Natural killer cell (primary cell): Measurements from ENCODE around the gene NEGR1. TPM values are rescaled to one million over a fixed set of nuclear protein-coding genes. Genes with fewer than 3 reads are reported as not detected.

Experiments used
- ATAC-seq, 3 donors: fragments of 150-1000 bp in 2 of 3; fragments of 200-7000 bp in 1 of 3; cut with Tn5 transposase; 1 replicate in 1 of 3; 2 replicates in 2 of 3; pipeline ENCODE4 v1.10.0; 2021; ENCODE audit warnings: mild to moderate bottlenecking in 2 of 3, moderate library complexity in 2 of 3
- DNase-seq, 2 donors: peaks; one replicate each; pipeline versions ENCODE4 v3.0.0 to v3.0.0-alpha.2; 2013 to 2021; ENCODE audit warnings: mixed read lengths in 1 of 2
- H3K27ac ChIP-seq: one replicate; pipeline ENCODE4 v1.5.1; 2013; ENCODE audit warnings: mild to moderate bottlenecking, low read length
- H3K27me3 ChIP-seq: one replicate; pipeline ENCODE4 v1.6.1; 2013; ENCODE audit warnings: low read length; ENCODE audit not compliant: control insufficient read depth, insufficient read depth
- H3K36me3 ChIP-seq: one replicate; pipeline ENCODE4 v1.6.1; 2013; ENCODE audit warnings: low read length; ENCODE audit not compliant: control insufficient read depth, insufficient read depth
- H3K4me1 ChIP-seq: one replicate; pipeline ENCODE4 v1.6.1; 2013; ENCODE audit warnings: low read length; ENCODE audit not compliant: control insufficient read depth, insufficient read depth
- H3K4me3 ChIP-seq: one replicate; pipeline ENCODE4 v1.5.1; 2013; ENCODE audit warnings: low read length
- H3K9me3 ChIP-seq: one replicate; pipeline ENCODE4 v1.6.1; 2013; ENCODE audit warnings: low read length; ENCODE audit not compliant: control insufficient read depth, insufficient read depth
- H3K27ac Mint-ChIP-seq, 2 donors: one replicate each; pipeline ENCODE4 v1.8.0; 2022; ENCODE audit warnings: mild to moderate bottlenecking in 2 of 2, mixed read lengths in 2 of 2, moderate library complexity in 1 of 2
- H3K27me3 Mint-ChIP-seq, 2 donors: one replicate each; pipeline ENCODE4 v1.8.0; 2022; ENCODE audit warnings: low read depth in 2 of 2, mixed read lengths in 2 of 2
- H3K36me3 Mint-ChIP-seq: one replicate; pipeline ENCODE4 v1.8.0; 2022; ENCODE audit warnings: mixed read lengths
- H3K4me1 Mint-ChIP-seq, 2 donors: one replicate each; pipeline ENCODE4 v1.8.0; 2022; ENCODE audit warnings: mixed read lengths in 2 of 2
- H3K4me3 Mint-ChIP-seq: one replicate; pipeline ENCODE4 v1.8.0; 2022; ENCODE audit warnings: mild to moderate bottlenecking, moderate library complexity, mixed read lengths
- H3K9me3 Mint-ChIP-seq, 2 donors: one replicate each; pipeline ENCODE4 v1.8.0; 2022; ENCODE audit warnings: mixed read lengths in 2 of 2
- CTCF ChIP-seq: fragments of 200-600 bp; IDR thresholded peaks from one replicate; pipeline ENCODE4 v1.8.0; 2022; ENCODE audit warnings: antibody characterized with exemption
- WGBS: methylation state at CpG from one replicate; pipeline ENCODE4 v1.1.7; 2013; ENCODE audit warnings: missing lambda C conversion rate; ENCODE audit not compliant: insufficient coverage; 5-methylcytosine and 5-hydroxymethylcytosine counted together
- intact Hi-C: fragments of 100-400 bp; cut with micrococcal nuclease; formaldehyde crosslinking; loops from one replicate; pipeline ENCODE4 v1.14.2; 2022
- total RNA-seq, 4 donors: library from RNA; stranded (reverse); fragments of 120-200 nt in 1 of 4; gene quantifications; one replicate each; pipeline versions ENCODE4 v1.2.3 to v1.2.4, GENCODE V29; 2013 to 2022

The NEGR1 gene
- total RNA-seq, 3 donors from 2014 or later (not counting 1 experiment from before 2014, with no cell fraction given): 0.55 to 1.3 TPM; not detected in 1

GRCh38 chr1:71438626-71439025 lies 843.7 kb downstream of the NEGR1 start:
- intact Hi-C loops: no loop called here
- TF ChIP-seq CTCF: no peak
- ATAC-seq (no peak), DNase-seq (no peak)
- Mint-ChIP-seq H3K9me3 (peaks cover 2 to 10% of the 10 kb centered on the region in 2 donors), H3K27ac (no peak overlapping the region), H3K4me3 (no peak overlapping the region), H3K36me3 (no peaks in the 10 kb centered on the region), H3K27me3 (no peaks in the 10 kb centered on the region), H3K4me1 (no peaks in the 10 kb centered on the region)
- 75% methylated on average over 2 of the region's 2 CpGs for WGBS
- Histone ChIP-seq H3K36me3 (no peaks in the 10 kb centered on the region), H3K27ac (no peak overlapping the region), H3K27me3 (no peaks in the 10 kb centered on the region), H3K4me1 (no peaks in the 10 kb centered on the region), H3K9me3 (no peaks in the 10 kb centered on the region), H3K4me3 (no peak overlapping the region)

- no peaks in the 10 kb centered on the region for H3K36me3 Mint-ChIP-seq
- no peak for ATAC-seq
Observed at GRCh38 chr1:71435951-71436350, 846.4 kb downstream of the NEGR1 start.

GRCh38 chr1:71434240-71434639 lies 848.1 kb downstream of the NEGR1 start:
- intact Hi-C loops: no loop called here
- Histone ChIP-seq H3K27me3 (no peaks in the 10 kb centered on the region), H3K4me3 (no peak overlapping the region), H3K27ac (no peak overlapping the region), H3K4me1 (no peaks in the 10 kb centered on the region), H3K36me3 (no peaks in the 10 kb centered on the region), H3K9me3 (no peaks in the 10 kb centered on the region)
- 45% methylated on average over 1 of the region's 1 CpG for WGBS
- no peaks in the 10 kb centered on the region for H3K27me3 Mint-ChIP-seq
- peaks cover 8 to 16% of the 10 kb centered on the region in 2 donors for H3K9me3 Mint-ChIP-seq
- H3K4me3 Mint-ChIP-seq: no peak overlapping the region
- no peak for TF ChIP-seq CTCF
- no peak for DNase-seq
- no peaks in the 10 kb centered on the region for H3K36me3 Mint-ChIP-seq
- H3K27ac Mint-ChIP-seq: no peak overlapping the region
- ATAC-seq: no peak
- no peaks in the 10 kb centered on the region for H3K4me1 Mint-ChIP-seq

More at GRCh38 chr1:71435951-71436350, 846.4 kb downstream of the NEGR1 start:
- Mint-ChIP-seq H3K4me3 (no peak overlapping the region), H3K4me1 (no peaks in the 10 kb centered on the region), H3K9me3 (peaks cover 8 to 16% of the 10 kb centered on the region in 2 donors), H3K27ac (no peak overlapping the region), H3K27me3 (no peaks in the 10 kb centered on the region)
- no peak for DNase-seq
- H3K36me3 ChIP-seq: no peaks in the 10 kb centered on the region
- no peaks in the 10 kb centered on the region for H3K27me3 ChIP-seq
- H3K4me3 ChIP-seq: no peak overlapping the region
- H3K9me3 ChIP-seq: no peaks in the 10 kb centered on the region
- H3K27ac ChIP-seq: no peak overlapping the region
- H3K4me1 ChIP-seq: no peaks in the 10 kb centered on the region
- TF ChIP-seq CTCF: no peak
- intact Hi-C loops: no loop called here

GRCh38 chr1:71428029-71428428 lies 854.3 kb downstream of the NEGR1 start:
- TF ChIP-seq CTCF: no peak
- H3K9me3 ChIP-seq: no peaks in the 10 kb centered on the region
- H3K27me3 ChIP-seq: no peaks in the 10 kb centered on the region
- no peaks in the 10 kb centered on the region for H3K4me1 Mint-ChIP-seq
- no peak for DNase-seq
- no peaks in the 10 kb centered on the region for H3K27me3 Mint-ChIP-seq
- no peaks in the 10 kb centered on the region for H3K36me3 Mint-ChIP-seq
- no peaks in the 10 kb centered on the region for H3K36me3 ChIP-seq
- ATAC-seq: no peak
- H3K27ac Mint-ChIP-seq: no peak overlapping the region
- H3K27ac ChIP-seq: no peak overlapping the region
- H3K4me1 ChIP-seq: no peaks in the 10 kb centered on the region
- H3K4me3 Mint-ChIP-seq: no peak overlapping the region
- WGBS: 70% methylated on average over 1 of the region's 1 CpG
- no peak overlapping the region for H3K4me3 ChIP-seq
- intact Hi-C loops: no loop called here
- peaks cover 6% of the 10 kb centered on the region in 2 donors for H3K9me3 Mint-ChIP-seq
